ENCODE results near the gene LCLAT1.

The LCLAT1 gene

DNA sequence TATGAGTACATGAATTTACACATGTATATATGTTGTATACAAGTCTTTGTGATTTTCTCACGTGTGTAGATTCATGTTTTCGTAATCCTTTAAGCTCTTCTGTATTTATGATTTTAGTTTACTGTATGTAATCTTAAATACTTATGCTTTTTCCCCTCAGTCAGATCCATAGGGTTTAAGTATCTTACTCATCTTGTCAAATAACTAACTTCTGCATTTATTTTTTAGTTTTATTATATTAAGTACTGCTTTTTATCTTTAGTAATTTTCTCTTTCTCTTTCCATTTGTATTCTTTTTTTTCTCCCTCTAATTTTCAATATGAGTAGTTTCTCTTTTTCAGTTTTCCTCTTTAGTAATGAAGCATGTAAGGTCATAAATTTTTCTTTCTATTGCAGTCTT, 179.4 kb downstream of the LCLAT1 start:
- DNase-seq (ENCODE audit: low spot score): no peak
- TF ChIP-seq, protein P1, sequence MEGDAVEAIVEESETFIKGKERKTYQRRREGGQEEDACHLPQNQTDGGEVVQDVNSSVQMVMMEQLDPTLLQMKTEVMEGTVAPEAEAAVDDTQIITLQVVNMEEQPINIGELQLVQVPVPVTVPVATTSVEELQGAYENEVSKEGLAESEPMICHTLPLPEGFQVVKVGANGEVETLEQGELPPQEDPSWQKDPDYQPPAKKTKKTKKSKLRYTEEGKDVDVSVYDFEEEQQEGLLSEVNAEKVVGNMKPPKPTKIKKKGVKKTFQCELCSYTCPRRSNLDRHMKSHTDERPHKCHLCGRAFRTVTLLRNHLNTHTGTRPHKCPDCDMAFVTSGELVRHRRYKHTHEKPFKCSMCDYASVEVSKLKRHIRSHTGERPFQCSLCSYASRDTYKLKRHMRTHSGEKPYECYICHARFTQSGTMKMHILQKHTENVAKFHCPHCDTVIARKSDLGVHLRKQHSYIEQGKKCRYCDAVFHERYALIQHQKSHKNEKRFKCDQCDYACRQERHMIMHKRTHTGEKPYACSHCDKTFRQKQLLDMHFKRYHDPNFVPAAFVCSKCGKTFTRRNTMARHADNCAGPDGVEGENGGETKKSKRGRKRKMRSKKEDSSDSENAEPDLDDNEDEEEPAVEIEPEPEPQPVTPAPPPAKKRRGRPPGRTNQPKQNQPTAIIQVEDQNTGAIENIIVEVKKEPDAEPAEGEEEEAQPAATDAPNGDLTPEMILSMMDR (conservative IDR thresholded peaks at IDR 0.05; ENCODE audit: low read depth): no peak
- CTCF ChIA-PET: interaction anchor here (0.5 kb wide), 1 partner anchor 53 kb away, joined by 3 read pairs; no protein-coding TSS in a partner anchor
- no peak overlapping the region for H3K27ac ChIP-seq
- POLR2A ChIA-PET (ENCODE audit: low non-redundant PET): no interaction called here

- ChIA-PET POLR2A (ENCODE audit: low non-redundant PET) (no interaction called here), CTCF (no interaction called here)
- TF ChIP-seq, protein P1 (conservative IDR thresholded peaks at IDR 0.05; ENCODE audit: low read depth): no peak
- no peak overlapping the region for H3K27ac ChIP-seq
- no peak for DNase-seq (ENCODE audit: low spot score)
Measured at GRCh38 chr2:30627151-30627550, 180.1 kb downstream of the LCLAT1 start.

DNA sequence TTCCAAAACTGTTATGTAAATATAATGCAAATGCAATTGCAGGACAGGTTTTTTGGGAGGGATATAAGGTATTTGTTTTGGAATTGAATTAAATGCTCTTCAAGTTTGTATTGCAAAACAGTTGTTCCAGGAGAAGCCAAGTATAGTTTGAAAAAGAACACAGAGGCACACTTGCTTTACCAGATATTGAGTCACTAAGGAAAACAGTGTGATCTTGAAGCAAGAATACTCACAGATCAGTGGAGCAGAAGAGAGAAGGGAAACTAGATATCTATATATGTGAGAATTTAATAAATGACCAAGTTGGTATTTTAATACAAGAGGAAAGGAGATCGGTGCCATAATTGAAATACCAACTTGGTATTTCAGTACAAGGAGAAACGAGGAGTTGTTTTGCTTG, 181.3 kb downstream of the LCLAT1 start:
- DNase-seq (ENCODE audit: low spot score): no peak
- POLR2A ChIA-PET (ENCODE audit: low non-redundant PET): no interaction called here
- CTCF ChIA-PET: no interaction called here
- TF ChIP-seq, protein P1 (conservative IDR thresholded peaks at IDR 0.05; ENCODE audit: low read depth): no peak
- no peak overlapping the region for H3K27ac ChIP-seq

DNA sequence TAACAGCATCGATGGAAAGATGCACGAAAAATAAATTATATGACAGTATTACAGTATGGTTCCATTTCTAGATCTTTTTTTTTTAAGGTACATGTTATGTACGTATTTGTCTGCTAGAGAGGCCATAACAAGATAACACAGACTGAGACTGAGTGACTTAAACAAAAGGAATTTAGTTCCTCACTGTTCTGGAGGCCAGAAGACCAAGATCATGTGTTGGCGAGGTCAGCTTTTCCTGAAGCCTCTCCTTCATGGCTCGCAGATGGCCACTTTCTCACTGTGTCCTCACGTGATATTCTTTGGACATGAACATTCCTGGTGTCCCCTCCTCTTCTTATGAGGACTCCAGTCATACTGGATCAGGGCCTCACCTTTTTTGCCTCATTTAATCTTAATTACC, 182.8 kb downstream of the LCLAT1 start:
- DNase-seq (ENCODE audit: low spot score): no peak
- ChIA-PET CTCF (interaction anchor here (0.7 kb wide), 1 partner anchor 12 kb away, joined by 3 read pairs; no protein-coding TSS in a partner anchor), POLR2A (ENCODE audit: low non-redundant PET) (no interaction called here)
- TF ChIP-seq, protein P1 (conservative IDR thresholded peaks at IDR 0.05; ENCODE audit: low read depth): no peak
- H3K27ac ChIP-seq: no peak overlapping the region

DNA sequence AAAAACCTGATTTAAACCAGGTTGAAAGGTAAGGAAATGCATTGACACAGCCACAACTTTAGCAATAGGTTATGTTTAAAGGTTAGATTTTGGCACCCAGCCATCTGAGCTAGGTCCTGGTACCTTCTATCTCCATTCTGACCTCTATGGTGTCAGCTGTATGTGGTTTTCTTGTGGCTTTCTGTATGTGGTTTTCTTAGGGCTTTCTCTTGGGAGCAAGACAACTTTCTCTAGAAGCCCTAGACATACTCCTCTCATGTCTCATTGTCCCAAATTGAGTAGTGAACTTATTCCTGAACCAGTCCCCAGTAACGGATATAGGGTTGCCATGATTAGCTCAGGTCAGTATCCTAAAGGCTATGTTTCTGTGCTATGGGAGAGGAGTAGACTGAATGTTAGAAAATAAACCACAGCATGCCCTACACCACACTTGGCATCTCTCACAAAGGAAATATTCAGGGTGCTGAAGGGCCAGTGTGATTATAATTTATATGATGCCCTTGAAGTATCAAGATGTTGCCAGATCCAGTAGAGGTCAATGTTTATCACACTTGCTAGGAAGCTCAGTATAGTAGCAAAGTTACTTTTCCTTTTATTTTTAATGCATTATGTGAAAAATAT, 184.1 kb downstream of the LCLAT1 start:
- H3K27ac ChIP-seq: no peak overlapping the region
- TF ChIP-seq, protein P1 (conservative IDR thresholded peaks at IDR 0.05; ENCODE audit: low read depth): no peak
- POLR2A ChIA-PET (ENCODE audit: low non-redundant PET): no interaction called here
- CTCF ChIA-PET: no interaction called here
- DNase-seq (ENCODE audit: low spot score): no peak

- TF ChIP-seq, protein P1 (conservative IDR thresholded peaks at IDR 0.05; ENCODE audit: low read depth): no peak
- POLR2A ChIA-PET (ENCODE audit: low non-redundant PET): no interaction called here
- DNase-seq (ENCODE audit: low spot score): no peak
- H3K27ac ChIP-seq: no peak overlapping the region
- CTCF ChIA-PET: no interaction called here
Measured at GRCh38 chr2:30633039-30633438, 186.0 kb downstream of the LCLAT1 start.
